Uterus (tissue), 2 donors: ENCODE measurements around the gene WDFY1.

Experiments
- POLR2A ChIP-seq, 2 donors: fragments of 450-650 bp; IDR thresholded peaks; one replicate each; pipeline ENCODE4 v1.6.1; 2016; ENCODE audit warnings: antibody characterized with exemption in 2 of 2, mild to moderate bottlenecking in 1 of 2, moderate library complexity in 1 of 2
- TF ChIP-seq, protein P1 (sequence below), 4 experiments: fragments of 200-600 bp in 2 of 4; fragments of 450-650 bp in 2 of 4; sonication (generic) in 2 of 4; IDR thresholded peaks; one replicate each; pipeline ENCODE4 v1.5.1; 2016 to 2019; ENCODE audit warnings: antibody characterized with exemption in 4 of 4, mild to moderate bottlenecking in 2 of 4, moderate library complexity in 1 of 4

DNA sequence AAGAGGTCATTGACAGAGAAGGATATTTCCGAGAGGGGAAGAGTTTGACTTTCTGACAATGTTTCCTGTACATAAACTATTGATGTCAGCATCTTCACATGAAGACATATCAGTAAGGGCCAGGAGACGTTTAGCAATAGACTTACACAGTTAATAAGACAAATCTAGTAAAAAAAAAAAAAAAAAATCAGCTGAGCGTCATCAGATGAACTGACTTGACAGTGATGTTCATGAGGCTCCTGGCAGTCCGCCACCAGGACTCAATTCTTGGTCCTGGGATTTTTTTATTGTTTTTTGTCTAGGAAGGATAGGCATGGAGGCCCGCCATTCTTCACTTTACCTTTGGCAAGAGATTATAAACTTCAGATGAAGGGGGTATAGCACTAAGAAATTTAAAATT, 26.6 kb upstream of the WDFY1 start:
- TF ChIP-seq, protein P1, sequence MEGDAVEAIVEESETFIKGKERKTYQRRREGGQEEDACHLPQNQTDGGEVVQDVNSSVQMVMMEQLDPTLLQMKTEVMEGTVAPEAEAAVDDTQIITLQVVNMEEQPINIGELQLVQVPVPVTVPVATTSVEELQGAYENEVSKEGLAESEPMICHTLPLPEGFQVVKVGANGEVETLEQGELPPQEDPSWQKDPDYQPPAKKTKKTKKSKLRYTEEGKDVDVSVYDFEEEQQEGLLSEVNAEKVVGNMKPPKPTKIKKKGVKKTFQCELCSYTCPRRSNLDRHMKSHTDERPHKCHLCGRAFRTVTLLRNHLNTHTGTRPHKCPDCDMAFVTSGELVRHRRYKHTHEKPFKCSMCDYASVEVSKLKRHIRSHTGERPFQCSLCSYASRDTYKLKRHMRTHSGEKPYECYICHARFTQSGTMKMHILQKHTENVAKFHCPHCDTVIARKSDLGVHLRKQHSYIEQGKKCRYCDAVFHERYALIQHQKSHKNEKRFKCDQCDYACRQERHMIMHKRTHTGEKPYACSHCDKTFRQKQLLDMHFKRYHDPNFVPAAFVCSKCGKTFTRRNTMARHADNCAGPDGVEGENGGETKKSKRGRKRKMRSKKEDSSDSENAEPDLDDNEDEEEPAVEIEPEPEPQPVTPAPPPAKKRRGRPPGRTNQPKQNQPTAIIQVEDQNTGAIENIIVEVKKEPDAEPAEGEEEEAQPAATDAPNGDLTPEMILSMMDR (IDR thresholded peaks at IDR 0.05) = no peak
- no peak for TF ChIP-seq POLR2A (IDR thresholded peaks at IDR 0.05)
